Tibial nerve (tissue), 4 donors: ENCODE data around the gene CYP1A2. TPM values are rescaled to one million over a fixed set of nuclear protein-coding genes. Genes with fewer than 3 reads are reported as not detected.

ENCODE experiments used
- DNase-seq, 2 donors: peaks; one replicate each; pipeline ENCODE4 v3.0.0-alpha.2; 2019; ENCODE audit warnings: low spot score in 2 of 2
- H3K27ac ChIP-seq, 4 donors: fragments of 200-600 bp; sonication (generic) in 3 of 4; one replicate each; pipeline ENCODE4 v1.5.1; 2017 to 2019; ENCODE audit warnings: mild to moderate bottlenecking in 1 of 4
- H3K27me3 ChIP-seq, 2 donors: fragments of 200-600 bp; sonication (generic) in 1 of 2; one replicate each; pipeline versions ENCODE4 v1.5.1 to v1.6.0; 2017 to 2019
- H3K36me3 ChIP-seq, 3 donors: fragments of 200-600 bp; sonication (generic); one replicate each; pipeline ENCODE4 v1.5.1; 2018 to 2019
- H3K4me1 ChIP-seq, 4 donors: fragments of 200-600 bp; sonication (generic) in 3 of 4; one replicate each; pipeline ENCODE4 v1.5.1; 2017 to 2019
- H3K4me3 ChIP-seq, 4 donors: fragments of 200-600 bp; sonication (generic) in 3 of 4; one replicate each; pipeline ENCODE4 v1.5.1; 2017 to 2019; ENCODE audit warnings: mild to moderate bottlenecking in 1 of 4, moderate library complexity in 1 of 4
- H3K9me3 ChIP-seq, 4 donors: fragments of 200-600 bp; sonication (generic) in 3 of 4; one replicate each; pipeline ENCODE4 v1.5.1; 2017 to 2019
- EP300 ChIP-seq, 2 donors: sonication (generic); formaldehyde crosslinking; IDR thresholded peaks; one replicate each; pipeline ENCODE4 v1.6.1; 2017; ENCODE audit warnings: antibody characterized with exemption in 2 of 2, mild to moderate bottlenecking in 1 of 2
- POLR2A ChIP-seq, 2 donors: fragments of 450-650 bp; IDR thresholded peaks; one replicate each; pipeline ENCODE4 v1.6.1; 2017; ENCODE audit warnings: antibody characterized with exemption in 2 of 2, mild to moderate bottlenecking in 2 of 2, moderate library complexity in 2 of 2
- WGBS, 2 donors: methylation state at CpG; one replicate each; pipeline ENCODE4 v1.1.5; 2018; 5-methylcytosine and 5-hydroxymethylcytosine counted together
- small RNA-seq: library from RNA; depleted of rRNA; stranded (forward); fragments of <200 nt; gene quantifications from one replicate; pipeline ENCODE3, GENCODE V24; 2016
- total RNA-seq, 4 donors: library from RNA; depleted of rRNA; stranded (reverse); fragments of >200 nt; gene quantifications; one replicate each; pipeline ENCODE4 v1.1.0, GENCODE V29; 2016
- TF ChIP-seq, protein P1 (sequence below), 5 experiments: fragments of 200-600 bp in 3 of 5; fragments of 450-650 bp in 2 of 5; sonication (generic) in 3 of 5; IDR thresholded peaks; one replicate each; pipeline ENCODE4 v1.5.1; 2016 to 2019; ENCODE audit warnings: antibody characterized with exemption in 5 of 5, mild to moderate bottlenecking in 3 of 5, moderate library complexity in 2 of 5

CYP1A2 gene
- total RNA-seq, 4 donors from 2014 or later = not detected

DNA sequence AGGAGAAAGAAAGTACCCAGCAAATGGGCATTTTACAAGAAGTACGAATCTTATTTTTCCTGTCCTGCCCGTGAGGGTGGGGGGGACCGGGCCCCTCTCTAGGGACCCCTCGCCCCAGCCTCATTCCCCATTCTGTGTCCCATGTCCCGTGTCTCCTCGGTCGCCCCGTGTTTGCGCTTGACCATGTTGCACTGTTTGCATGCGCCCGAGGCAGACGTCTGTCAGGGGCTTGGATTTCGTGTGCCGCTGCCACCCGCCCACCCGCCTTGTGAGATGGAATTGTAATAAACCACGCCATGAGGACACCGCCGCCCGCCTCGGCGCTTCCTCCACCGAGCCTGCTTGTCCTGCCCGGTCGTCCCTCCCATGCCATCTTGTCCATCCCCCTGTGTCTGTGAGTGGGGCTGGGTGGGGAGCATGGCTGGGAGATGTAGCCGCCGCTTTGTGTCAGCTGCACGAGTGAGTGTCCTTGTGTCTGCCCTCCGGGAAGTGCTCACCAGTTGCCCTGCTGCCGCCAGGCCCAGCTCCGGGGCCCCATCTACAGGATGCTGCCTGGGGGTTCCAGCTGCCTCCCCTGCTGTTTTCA is 54.3 kb downstream of the CYP1A2 start:
- DNase-seq = no peak
- Histone ChIP-seq H3K36me3 (peaks cover 0 to 65% (median 14%) of the 10 kb centered on the region in 3 donors), H3K4me1 (peaks cover 0 to 28% (median 12%) of the 10 kb centered on the region in 4 donors), H3K9me3 (no peaks in the 10 kb centered on the region), H3K27ac (no peak overlapping the region), H3K4me3 (no peak overlapping the region), H3K27me3 (no peaks in the 10 kb centered on the region)
- TF ChIP-seq POLR2A (IDR thresholded peaks at IDR 0.05) (no peak), EP300 (IDR thresholded peaks at IDR 0.05) (no peak)
- TF ChIP-seq, protein P1, sequence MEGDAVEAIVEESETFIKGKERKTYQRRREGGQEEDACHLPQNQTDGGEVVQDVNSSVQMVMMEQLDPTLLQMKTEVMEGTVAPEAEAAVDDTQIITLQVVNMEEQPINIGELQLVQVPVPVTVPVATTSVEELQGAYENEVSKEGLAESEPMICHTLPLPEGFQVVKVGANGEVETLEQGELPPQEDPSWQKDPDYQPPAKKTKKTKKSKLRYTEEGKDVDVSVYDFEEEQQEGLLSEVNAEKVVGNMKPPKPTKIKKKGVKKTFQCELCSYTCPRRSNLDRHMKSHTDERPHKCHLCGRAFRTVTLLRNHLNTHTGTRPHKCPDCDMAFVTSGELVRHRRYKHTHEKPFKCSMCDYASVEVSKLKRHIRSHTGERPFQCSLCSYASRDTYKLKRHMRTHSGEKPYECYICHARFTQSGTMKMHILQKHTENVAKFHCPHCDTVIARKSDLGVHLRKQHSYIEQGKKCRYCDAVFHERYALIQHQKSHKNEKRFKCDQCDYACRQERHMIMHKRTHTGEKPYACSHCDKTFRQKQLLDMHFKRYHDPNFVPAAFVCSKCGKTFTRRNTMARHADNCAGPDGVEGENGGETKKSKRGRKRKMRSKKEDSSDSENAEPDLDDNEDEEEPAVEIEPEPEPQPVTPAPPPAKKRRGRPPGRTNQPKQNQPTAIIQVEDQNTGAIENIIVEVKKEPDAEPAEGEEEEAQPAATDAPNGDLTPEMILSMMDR (IDR thresholded peaks at IDR 0.05) = no peak
- 88 to 92% methylated on average over 18 to 31 of the region's 31 CpGs for WGBS, 2 donors

DNA sequence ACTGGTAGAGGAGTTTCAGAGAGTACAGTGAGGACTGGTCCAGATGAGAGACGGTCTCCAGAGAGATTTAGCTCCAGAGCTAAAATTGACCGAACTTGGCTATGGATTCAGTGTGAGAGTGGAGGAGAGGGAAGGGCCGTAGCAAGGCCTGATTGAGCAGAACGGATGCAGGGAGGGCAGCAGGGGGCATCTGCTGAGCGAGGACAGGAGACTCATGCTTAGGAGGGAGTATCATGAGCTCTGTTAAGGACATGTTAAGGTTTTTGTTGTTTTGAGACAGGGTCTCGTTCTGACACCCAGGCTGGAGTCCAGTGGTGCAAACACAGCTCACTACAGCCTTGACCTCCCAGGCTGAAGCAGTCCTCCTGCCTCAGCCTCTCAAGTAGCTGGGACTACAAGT is 56.3 kb downstream of the CYP1A2 start:
- Histone ChIP-seq H3K27me3 (no peaks in the 10 kb centered on the region), H3K9me3 (no peaks in the 10 kb centered on the region), H3K36me3 (peaks cover 0 to 47% (median 9%) of the 10 kb centered on the region in 3 donors), H3K4me1 (peaks cover 0 to 18% (median 2%) of the 10 kb centered on the region in 4 donors), H3K4me3 (no peak overlapping the region), H3K27ac (no peak overlapping the region)
- WGBS, 2 donors = 68 to 72% methylated on average over 6 of the region's 6 CpGs
- TF ChIP-seq, protein P1 (IDR thresholded peaks at IDR 0.05) = no peak
- TF ChIP-seq EP300 (IDR thresholded peaks at IDR 0.05) = no peak
- no peak for TF ChIP-seq POLR2A (IDR thresholded peaks at IDR 0.05)
- no peak for DNase-seq

Small RNA genes within 50 kb of the gene (small RNA-seq; reads per million reads assigned to genes)
- gene MIR4513 = not detected

Other genes starting within 250 kb of the CYP1A2 start
- 1 to 10 TPM; 2.0 to 8.4 (median 5.3) TPM for gene ARID3B, start 207.6 kb upstream of the CYP1A2 start, total RNA-seq
- 100 to 1,000 TPM; 130 to 181 (median 138) TPM for gene CLK3, start 133.0 kb upstream of the CYP1A2 start, total RNA-seq
- 10 to 100 TPM; 14.4 to 18.8 (median 17.2) TPM for gene EDC3, start 52.8 kb upstream of the CYP1A2 start, total RNA-seq
- 1 to 10 TPM in 3 of 4 donors, under 1 TPM in 1; 0.44 to 5.1 (median 2.9) TPM for gene CYP1A1, start 23.3 kb upstream of the CYP1A2 start, total RNA-seq
- gene CSK, start 33.2 kb downstream of the CYP1A2 start, total RNA-seq = 10 to 100 TPM; 14.9 to 56.4 (median 24.5) TPM
- under 1 TPM in 1 of 4 donors, not detected in 3; 0.42 TPM for gene LMAN1L, start 64.0 kb downstream of the CYP1A2 start, total RNA-seq
- not detected for gene CPLX3, start 77.8 kb downstream of the CYP1A2 start, total RNA-seq
- gene ULK3, start 94.3 kb downstream of the CYP1A2 start, total RNA-seq = 10 to 100 TPM; 42.6 to 86.7 (median 48.9) TPM
- 10 to 100 TPM; 47.6 to 72.0 (median 65.7) TPM for gene SCAMP2, start 124.5 kb downstream of the CYP1A2 start, total RNA-seq
- 10 to 100 TPM; 42.4 to 79.3 (median 60.8) TPM for gene MPI, start 141.2 kb downstream of the CYP1A2 start, total RNA-seq
- gene FAM219B, start 158.0 kb downstream of the CYP1A2 start, total RNA-seq = 10 to 100 TPM; 59.4 to 84.6 (median 80.7) TPM
- 10 to 100 TPM; 27.8 to 51.3 (median 32.1) TPM for gene COX5A, start 189.2 kb downstream of the CYP1A2 start, total RNA-seq
- gene RPP25, start 207.9 kb downstream of the CYP1A2 start, total RNA-seq = 10 to 100 TPM; 10.1 to 15.9 (median 13.0) TPM
- 10 to 100 TPM in 2 of 4 donors, 1 to 10 TPM in 2; 1.5 to 14.1 (median 8.8) TPM for gene SCAMP5, start 246.7 kb downstream of the CYP1A2 start, total RNA-seq